HG03442 (cell line): ENCODE results near the gene KRT8.
"Not testable (repeated sequence)": the region's sequence is repeated elsewhere in the genome, so short reads cannot be mapped to it uniquely, and the experiment has no call there.

Experiments
- ATAC-seq: cut with Tn5 transposase; IDR thresholded peaks from one replicate; pipeline ENCODE4 v1.9.1; 2021; ENCODE audit warnings: mild to moderate bottlenecking, moderate library complexity; ENCODE audit not compliant: unreplicated experiment

KRT8 gene

GRCh38 chr12:52904509-52905300, at the start of gene KRT8:
Gene KRT8, minus strand, starts transcription at chr12:52905076. Its CDS starts 95 bp downstream, at chr12:52904981.
- ATAC-seq: not testable (repeated sequence)

GRCh38 chr12:52953181-52953841, 48.4 kb upstream of the KRT8 start:
- no peak for ATAC-seq

- ATAC-seq: no peak
These were observed 47.4 kb upstream of the KRT8 start for GRCh38 chr12:52952076-52952801.

- ATAC-seq: no peak
These were observed 46.8 kb upstream of the KRT8 start for GRCh38 chr12:52951640-52952039.

- no peak for ATAC-seq
These were observed 46.2 kb upstream of the KRT8 start for GRCh38 chr12:52951126-52951525.

- ATAC-seq: no peak
These were observed 45.7 kb upstream of the KRT8 start for GRCh38 chr12:52950553-52950952.

- ATAC-seq: no peak
These were observed 44.8 kb upstream of the KRT8 start for GRCh38 chr12:52949413-52950331.

GRCh38 chr12:52947738-52948423, 43.0 kb upstream of the KRT8 start:
- ATAC-seq: no peak

- no peak for ATAC-seq
These were observed 42.1 kb upstream of the KRT8 start for GRCh38 chr12:52946797-52947547.

- ATAC-seq: no peak
These were observed 41.5 kb upstream of the KRT8 start for GRCh38 chr12:52946334-52946733.

- no peak for ATAC-seq
These were observed 40.7 kb upstream of the KRT8 start for GRCh38 chr12:52945389-52946232.

- ATAC-seq: no peak
These were observed 40.0 kb upstream of the KRT8 start for GRCh38 chr12:52944683-52945388.

- no peak for ATAC-seq
These were observed 38.0 kb upstream of the KRT8 start for GRCh38 chr12:52942901-52943181.

GRCh38 chr12:52942066-52942900, 37.4 kb upstream of the KRT8 start:
- no peak for ATAC-seq

GRCh38 chr12:52929538-52929937, 24.7 kb upstream of the KRT8 start:
- no peak for ATAC-seq

GRCh38 chr12:52927964-52928363, 23.1 kb upstream of the KRT8 start:
- no peak for ATAC-seq

GRCh38 chr12:52926596-52927234, 21.8 kb upstream of the KRT8 start:
- no peak for ATAC-seq
